ENCODE results near the gene HYLS1.

Gene HYLS1

DNA sequence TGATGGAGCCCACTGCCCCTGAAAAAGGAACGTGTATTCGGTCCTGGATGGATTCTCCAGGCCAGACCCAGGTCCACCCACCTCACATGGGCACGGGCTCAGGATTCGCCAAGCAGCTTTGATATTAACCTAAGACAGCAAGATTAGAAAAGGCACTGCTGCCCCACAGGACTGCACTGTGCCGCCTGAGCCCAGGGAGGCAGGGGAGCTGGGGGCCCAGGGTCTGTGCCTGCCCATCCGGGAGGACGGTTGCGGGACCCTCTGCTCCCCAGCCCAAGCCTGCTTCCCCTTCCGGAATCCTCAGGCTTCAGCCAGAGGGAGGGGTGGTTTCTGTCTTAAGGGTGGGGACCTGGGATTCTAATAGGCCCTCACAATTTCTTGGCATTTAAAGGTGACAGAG, 44.8 kb downstream of the HYLS1 start:
- no peak for DNase-seq (ENCODE audit: low read depth in 3 of 3)

DNA sequence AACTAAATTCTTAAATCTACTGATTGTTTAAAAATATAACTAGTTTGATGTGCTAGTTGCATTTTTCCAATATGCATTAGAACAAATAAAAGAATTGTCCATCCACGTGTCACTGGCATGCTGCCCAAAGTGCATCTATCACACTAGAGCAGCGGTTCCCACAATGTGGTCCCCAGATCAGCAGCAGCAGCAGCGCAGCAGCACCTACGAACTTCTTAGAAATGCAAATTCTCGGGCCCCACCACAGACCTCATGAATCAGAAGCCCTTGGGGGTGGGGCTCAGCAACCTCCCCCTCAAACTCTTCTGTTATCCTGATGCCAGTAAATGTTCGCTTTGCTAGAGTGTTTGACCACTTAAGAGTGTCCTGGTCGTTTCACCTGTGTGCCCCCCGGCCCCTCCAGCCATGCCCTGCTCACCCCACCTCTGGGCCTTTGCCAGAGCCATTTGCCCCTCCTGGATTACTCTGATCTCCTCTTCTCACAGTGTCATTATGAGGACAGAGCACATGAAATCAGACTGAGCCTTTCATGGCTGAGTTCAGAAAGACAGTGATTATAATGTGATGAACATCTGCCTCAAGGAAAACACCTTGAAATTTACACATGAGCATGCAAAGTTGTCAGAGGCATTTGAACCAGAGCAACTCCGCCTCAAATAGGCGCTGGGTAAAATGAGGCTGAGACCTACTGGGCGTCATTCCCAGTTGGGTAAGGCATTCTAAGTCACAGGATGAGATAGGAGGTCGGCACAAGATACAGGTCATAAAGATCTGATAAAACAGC, 45.8 kb downstream of the HYLS1 start:
- no peak for DNase-seq (ENCODE audit: low read depth in 3 of 3)

DNA sequence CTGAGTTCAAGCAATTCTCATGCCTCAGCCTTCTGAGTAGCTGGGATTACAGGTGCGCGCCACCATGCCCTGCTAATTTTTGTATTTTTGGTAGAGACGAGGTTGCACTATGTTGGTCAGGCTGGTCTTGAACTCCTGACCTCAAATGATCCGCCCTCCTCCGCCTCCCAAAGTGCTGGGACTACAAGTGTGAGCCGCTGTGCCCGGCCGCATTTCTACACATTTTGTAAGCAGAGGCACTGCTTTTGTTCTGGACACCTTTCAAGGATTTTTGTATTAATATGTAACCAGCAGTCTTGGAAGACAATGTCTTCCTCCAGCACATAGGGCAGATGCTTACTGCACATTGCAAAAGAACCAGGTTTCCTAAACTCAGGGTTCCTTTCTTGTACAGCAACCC, 47.0 kb downstream of the HYLS1 start:
- DNase-seq (ENCODE audit: low read depth in 3 of 3), result no peak

DNA sequence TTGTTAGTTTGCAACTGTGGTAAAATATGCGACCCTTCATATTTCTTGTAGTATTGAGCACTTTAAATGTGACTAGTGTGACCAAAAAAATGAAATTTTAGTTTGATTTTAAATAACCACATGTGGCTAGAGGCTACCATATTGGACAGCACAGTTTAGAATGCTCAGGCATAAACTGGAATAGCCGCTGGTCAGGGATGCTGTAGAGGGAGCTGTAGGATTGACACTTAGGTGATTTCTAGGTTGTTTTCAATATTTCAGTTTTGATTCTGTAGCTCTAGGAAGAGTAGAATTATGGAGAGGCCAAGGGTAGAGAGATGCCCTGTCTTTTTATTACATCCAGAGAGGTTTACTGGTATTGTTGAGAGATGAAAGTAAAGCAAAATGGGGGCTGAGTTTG, 47.6 kb downstream of the HYLS1 start:
- no peak for DNase-seq (ENCODE audit: low read depth in 3 of 3)

DNA sequence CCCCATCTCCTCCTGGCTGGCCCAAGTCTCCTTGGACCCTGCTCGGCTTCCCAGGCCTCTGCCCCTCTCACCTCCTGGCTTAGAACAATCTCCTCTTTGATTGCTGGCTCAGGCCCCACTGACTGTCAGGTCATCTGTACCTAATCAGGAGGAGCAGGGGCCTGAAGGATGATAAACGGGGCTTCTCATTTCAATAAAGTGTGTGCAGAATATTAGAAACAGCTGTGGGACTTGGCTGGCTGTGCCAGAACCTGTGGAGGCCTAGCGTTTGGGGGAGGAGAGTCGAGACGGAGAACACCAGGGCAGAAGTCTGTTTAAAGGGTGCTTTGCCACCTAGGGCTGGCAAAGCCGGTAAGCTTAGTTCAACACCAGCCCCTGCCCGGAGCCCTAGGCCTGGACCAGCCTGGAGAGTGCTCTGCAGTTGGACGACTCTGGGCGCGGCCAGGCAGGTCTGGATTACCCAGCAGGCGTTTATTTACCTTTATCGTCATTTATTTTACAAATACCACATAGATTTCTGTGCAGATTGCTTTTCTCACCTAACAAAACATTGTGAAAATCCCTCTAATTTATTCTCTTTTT, 48.2 kb downstream of the HYLS1 start:
- DNase-seq (ENCODE audit: low read depth in 3 of 3), result no peak

DNA sequence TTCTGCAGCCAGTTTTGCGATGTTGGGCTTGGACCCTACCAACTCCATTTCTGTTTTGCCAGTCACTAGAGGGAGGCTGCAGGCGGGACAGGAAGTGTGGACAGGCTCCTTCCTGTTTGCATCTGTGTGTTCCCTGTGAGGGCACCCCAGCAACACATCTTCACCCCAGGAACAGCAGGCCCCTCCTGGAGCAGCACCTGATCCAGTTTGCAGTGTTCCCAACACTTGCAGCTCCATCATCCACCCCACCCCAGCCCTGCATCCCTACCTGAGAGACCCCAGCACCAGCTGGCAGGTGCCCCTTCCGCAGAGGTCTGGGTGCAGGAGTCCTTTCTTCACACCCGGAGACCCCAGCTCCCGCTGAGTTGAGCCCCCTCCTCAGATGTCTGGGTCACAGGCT, 51.0 kb downstream of the HYLS1 start:
- no peak for DNase-seq (ENCODE audit: low read depth in 3 of 3)

DNA sequence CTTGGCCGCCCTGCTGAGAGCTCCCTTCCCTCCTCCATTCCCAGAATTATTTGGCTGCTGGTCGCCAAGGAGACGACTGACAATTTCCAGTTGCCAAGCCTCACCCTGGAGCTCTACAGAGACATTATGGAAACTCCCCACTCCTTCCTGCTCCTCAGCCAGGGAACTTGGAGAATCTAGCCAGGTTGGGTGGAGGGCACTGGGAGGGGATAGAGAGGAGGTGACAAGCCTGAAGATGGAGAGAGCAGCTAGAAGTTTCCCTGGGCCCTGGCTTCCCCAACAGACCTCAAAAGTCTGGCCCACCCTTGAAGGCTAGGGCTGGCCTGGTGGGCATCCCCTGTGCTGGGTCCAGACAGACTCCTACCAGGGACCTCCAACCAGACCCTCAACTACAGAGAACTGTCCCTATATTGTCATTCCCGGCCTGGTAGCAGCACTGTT, 51.6 kb downstream of the HYLS1 start:
- no peak for DNase-seq (ENCODE audit: low read depth in 3 of 3)

DNA sequence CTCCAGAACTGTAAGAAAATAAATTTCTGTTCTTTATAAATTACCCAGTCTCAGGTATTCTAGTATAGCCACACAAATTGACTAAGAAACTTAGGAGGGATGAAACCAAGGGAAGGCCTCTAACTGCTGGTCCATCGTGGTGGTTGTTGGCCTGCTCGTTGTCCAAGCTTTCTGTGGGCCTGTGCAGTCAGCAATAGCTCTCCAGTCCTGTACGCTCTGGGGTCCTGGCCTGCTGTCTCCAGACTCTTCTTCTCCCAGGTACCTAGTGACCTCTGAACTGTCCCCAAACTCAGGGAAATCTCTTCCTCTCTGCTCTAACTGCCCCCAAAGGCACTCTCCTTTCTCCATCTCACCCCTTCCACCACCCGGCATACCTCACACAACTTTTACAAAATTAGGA, 52.7 kb downstream of the HYLS1 start:
- DNase-seq (ENCODE audit: low read depth in 3 of 3), result no peak

DNA sequence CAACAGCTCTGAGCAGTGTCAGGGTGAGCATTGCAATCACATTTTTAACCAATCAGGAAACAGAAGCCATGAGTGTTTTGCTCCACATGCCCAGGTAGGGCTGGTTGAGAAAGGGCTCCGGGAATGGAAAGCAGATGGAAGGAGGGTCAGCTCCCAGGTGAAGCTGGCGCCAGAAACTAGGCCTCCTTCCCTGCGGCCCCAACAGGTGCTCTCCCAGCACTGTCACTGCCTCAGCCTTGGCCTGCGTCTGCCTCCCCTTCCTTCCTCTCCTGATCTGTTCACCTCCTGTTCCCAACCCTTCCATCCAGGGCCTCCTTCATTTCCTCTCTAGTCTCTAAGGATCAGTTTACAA, 53.8 kb downstream of the HYLS1 start:
- no peak for DNase-seq (ENCODE audit: low read depth in 3 of 3)

DNA sequence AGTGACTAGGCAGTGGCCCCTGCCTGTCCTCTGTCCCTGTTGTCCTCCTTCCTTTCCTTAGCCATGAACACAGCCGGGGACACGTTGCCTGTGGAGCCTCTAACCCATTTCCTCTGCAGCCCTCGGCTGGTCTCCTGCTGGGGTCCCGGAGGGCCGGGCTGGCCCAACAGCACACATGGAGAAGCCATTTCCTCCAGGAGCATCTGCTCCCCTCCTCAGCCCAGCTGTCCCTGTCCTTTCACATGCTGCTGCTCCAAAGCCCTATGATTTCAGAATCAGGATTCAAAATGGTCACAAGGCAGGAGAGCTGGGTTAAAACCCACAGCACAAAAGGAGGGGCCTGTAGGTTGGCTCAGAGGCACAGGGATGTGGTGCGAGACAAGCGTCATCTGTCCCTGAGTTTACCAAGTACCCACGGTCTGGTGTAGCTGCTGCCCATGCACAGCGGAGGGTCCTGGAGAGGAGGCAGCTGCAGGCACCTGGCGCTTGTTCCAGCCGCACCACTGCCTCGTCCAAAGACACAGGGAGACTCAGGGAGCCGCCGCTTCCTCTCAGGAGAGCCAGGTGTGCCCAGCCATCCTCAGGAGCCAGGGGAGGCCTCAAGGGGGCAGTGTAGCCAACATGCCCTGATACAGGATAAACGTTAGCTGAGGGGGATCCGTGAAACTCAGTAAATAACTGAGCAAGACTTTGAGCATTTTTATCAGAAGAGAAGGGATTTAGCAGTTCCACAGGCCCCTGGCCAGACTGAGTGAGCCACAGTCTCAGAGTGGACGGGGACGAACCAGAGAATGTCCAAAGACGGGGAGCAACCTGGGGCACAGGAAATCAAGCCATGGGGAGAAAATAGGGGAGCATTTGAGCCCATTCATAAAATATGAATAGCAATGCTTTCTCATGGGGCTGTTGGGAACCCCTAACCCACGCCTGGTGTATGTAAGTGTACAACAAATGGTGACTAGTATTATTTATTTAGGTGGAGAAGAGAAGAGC, 54.4 kb downstream of the HYLS1 start:
- peak; percentile 18 to 50 (median 23) for DNase-seq (ENCODE audit: low read depth in 3 of 3)

DNA sequence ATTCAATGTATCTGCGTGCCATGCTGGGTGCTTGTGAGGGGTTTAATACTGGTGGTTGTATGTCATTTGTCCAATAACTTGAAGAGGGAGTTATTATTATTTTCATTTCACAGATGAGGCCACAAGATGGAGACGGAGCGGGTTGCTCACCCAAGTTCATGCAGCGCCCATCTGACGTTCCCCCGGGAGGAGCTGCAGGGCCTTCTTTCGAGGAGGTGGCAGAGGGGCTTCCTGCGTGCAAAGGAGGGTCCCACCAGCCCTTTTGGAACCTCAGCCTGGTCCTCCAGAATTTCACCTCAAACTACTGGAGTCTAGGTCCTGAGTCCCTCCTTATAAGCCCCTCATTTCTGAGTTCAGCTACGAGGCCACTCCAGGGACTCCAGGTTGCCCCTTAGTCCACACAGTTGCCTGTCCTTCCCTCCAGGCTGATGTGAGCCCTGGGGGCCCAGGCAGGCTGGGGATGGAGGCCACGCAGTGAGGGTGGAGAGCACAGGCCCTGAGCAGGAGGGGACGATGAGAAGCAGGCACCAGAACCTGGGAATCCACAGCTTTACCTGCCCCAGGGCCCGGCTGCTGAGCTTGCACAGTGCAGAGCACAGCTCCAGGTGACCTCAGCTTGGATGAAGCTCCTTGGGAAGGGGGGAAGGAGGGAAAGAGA, 55.4 kb downstream of the HYLS1 start:
- no peak for DNase-seq (ENCODE audit: low read depth in 3 of 3)

DNA sequence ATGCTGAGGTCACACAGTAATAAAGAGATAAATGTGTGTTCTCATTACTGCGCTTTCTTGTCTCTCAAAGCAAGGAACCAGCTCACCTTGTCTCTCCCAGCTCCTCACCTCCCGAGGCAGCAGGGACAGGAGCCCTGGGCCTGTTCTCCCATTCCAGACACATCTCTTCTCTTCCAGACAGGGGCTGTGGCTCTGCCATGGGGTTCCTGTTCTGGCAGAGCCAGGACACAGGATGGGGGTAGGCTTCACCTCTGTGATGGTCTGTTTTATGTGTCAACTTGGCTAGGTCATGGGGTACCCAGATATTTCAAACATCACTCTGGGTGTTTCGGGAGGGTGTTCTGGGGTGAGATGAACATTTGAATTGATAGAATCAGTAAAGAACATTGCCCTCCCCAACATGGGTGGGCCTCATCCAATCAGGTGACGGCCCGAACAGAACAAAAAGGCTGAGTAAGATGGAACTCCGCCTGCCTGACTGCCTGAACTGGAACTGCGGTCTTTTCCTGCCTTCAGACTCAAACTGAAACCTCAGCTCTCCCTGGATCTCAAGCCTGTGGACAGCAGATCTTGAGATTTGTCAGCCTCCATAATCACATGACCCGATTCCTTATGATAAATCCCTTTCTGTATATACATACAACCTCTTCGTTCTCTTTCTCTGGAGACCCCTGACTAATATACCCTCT, 56.3 kb downstream of the HYLS1 start:
- no peak for DNase-seq (ENCODE audit: low read depth in 3 of 3)

DNA sequence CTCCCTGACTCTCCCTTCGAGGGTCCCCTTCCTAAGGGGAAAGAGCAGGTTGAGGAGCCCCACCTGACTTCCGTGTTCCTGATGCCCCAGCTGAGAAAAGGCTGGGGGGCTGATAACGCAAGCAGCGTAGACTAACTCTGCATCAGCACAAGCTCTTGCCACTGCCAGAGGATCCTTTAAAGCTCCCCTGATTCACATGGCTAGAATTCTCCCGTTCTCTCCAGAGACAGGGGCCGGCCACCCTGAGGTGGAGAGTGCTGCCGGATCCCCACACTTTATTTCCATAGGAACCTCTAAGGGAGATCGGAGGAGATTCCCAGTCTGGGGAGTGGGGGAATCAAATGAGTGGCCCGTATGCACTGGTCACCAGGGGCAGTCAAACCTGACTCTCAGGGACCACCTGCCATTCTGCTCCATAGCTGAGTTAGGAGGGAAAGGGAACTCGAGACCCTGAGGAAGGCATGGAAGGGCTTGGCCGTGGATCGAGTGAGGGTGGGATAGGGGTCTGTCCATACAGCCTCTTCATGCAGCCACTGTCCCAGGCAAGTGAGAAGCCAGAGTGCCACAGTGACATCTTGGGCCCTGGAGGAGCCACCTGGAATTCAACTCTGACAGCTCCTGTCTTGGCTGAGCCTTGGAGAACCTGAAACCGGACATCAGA, 57.0 kb downstream of the HYLS1 start:
- no peak for DNase-seq (ENCODE audit: low read depth in 3 of 3)

DNA sequence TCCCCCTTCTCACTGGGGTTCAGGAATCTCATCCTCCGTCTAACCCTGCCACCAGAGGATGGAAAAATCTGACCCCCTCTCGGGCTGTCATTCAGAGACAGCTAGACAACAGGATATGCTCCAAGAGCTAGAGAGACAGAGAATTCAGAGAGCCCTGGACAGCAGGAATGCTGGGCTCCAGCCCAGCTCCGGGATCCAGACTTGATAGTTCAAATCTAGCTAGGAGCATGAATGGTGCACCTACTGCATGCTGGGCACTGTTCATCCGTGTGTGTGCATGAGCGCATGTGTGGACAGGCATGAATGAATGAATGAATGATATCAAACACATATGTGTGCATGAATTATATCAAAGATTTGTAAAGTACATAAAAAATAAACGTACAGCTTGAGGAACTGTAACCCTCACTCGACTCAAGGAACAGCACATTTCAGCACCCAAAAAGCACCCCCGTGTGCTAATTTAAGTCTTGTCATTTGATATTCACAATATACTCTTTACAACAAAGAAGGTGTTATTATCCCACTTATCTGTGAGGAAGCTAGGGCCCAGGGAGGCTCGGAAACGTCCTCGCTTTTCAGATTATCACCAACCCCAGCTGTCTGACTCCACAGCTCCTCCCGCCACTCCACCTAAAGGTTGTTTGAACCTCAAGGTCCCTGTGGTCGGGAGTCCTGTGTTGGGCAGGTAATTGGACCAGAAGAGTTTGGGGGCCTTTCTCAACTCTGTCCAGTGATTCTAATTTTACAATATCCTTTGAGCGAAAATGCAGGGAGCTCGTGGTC, 57.7 kb downstream of the HYLS1 start:
- no peak for DNase-seq (ENCODE audit: low read depth in 3 of 3)

DNA sequence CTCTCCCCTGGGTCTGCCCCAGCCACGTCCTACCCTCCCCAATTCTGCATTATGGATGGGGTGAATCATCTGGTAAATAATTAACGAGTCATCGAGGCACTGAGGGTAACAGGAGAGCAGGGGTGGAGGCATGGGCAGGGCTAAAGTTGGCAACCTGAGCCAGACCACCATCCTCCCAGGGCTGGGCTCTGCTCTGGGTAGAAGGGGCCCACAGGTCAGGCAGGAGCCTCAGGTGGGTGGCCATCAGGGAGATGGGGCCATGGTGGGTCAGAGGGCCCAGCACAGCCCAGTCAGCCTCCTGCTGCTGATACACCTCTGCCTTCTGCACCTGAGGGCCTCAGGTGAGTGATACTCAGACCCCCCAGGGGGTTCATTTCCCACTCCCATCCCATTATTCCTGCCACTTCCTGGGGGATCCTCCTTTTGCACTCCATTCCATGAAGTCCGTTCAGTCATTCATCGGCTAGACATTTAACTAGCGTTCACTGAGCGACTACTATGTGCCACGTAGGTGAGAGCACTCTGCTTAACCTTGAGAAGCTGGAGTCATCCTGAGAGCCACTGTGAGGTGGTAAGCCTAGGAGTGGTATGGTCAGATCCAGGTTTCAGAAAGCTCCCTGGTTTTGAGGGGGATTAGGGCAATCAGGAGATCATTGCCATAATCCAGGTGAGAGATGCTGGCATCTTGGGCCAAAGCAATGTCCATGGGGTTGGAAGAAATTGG, 58.5 kb downstream of the HYLS1 start, which contains the start of gene VSIG10L2:
TSS of gene VSIG10L2 (plus strand) at position 248 of the 724 bp plus-strand sequence. CDS start at position 260, 12 bp downstream.
- DNase-seq (ENCODE audit: low read depth in 3 of 3), result no peak

DNA sequence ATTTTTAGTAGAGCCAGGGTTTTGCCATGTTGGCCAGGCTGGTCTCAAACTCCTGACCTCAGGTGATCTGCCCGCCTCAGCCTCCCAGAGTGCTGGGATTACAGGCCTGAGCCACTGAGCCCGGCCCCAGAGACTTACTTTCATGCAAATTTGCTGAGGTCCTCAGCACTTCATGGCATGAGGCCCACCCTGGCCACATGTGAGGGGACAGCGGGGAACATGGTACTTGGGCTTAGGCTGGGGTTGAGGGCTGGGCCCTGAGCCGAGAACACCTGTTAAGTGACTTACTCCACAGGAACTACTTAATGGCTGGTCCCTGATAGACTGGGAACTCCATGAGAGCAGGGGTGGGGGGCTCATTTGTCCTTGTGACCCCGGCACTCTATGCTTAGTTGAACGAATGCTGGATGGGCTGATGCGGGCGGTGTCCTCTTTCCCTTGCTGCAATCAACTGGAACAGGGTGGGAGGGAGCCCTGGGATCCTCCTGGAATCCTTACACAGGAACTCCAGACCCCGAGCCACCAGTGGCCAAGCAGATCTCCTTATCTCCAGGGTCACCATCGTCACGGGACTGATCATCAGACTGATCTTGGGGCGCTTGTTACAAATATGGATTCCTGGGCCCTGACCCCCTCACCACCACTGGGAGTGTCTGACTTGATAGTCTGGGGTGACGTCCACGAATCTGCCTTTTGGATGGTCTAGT, 59.4 kb downstream of the HYLS1 start:
- DNase-seq (ENCODE audit: low read depth in 3 of 3), result no peak

DNA sequence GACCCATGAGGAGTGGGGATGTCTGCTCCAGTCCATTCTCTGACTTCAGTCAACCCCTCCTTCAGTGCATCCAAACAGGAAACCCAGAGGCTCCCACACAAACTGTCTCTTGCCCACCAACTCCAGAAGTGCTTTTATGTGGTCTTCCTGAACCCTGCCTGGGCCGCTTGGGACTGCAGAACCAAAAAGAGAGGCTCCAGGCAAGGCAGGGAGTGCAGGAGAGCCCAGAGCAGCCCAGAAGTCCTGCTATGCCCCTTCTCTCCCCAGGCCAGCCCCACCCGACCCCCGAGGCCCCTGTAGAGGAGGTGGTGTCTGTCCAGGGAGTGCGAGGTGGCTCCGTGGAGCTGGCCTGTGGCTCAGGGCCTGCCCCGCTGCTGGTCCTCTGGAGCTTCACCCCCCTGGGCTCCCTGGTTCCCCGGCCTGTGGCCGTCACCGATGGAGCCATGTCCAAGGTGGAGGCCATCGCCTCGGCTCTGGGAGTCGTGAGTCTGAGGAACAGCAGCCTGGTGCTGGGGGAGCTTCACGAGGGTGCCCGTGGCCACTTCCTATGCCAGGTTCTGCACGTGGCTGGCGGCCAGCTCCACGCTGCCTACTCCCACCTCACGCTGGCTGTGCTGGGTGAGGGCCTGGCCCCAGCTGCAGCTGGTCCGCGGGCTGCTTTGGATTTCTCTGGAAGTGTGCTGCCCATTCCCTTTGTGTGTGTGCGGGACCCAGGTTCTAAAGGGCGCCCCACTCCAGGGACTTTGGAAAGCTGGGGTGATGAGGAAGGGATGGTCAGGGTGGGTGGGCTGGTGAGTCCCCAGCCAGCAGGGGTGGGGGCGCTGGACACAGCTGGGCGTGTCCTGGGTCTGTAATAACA, 60.2 kb downstream of the HYLS1 start:
- DNase-seq (ENCODE audit: low read depth in 3 of 3), result no peak

All from stimulated activated CD4-positive, alpha-beta T cell treated with anti-CD3 and anti-CD28 coated beads, TNF-alpha, amount 100 ng/mL, for 48 hours (primary cell).